T-helper 2 cell treated with Interferon-gamma antibody and Interleukin-4, amounts not matched to agents 5 μg/mL and 100 μg/mL, for 36 hours (primary cell): ENCODE results near the gene CA12.

ENCODE experiments used
- DNase-seq: peaks from one replicate; pipeline ENCODE4 v3.0.0; 2021; ENCODE audit warnings: low spot score
- H3K27ac Mint-ChIP-seq: one replicate; pipeline ENCODE4 v1.8.0; 2021; ENCODE audit warnings: mild to moderate bottlenecking, mixed read lengths
- H3K27me3 Mint-ChIP-seq: one replicate; pipeline ENCODE4 v1.8.0; 2021; ENCODE audit warnings: low read depth, mixed read lengths
- H3K36me3 Mint-ChIP-seq: one replicate; pipeline ENCODE4 v1.8.0; 2021; ENCODE audit warnings: low read depth, mixed read lengths
- H3K4me1 Mint-ChIP-seq: one replicate; pipeline ENCODE4 v1.8.0; 2021; ENCODE audit warnings: low read depth, mixed read lengths
- H3K4me3 Mint-ChIP-seq: one replicate; pipeline ENCODE4 v1.8.0; 2022; ENCODE audit warnings: mild to moderate bottlenecking, moderate library complexity, mixed read lengths
- H3K9me3 Mint-ChIP-seq: one replicate; pipeline ENCODE4 v1.8.0; 2021; ENCODE audit warnings: mixed read lengths

CA12 gene

DNA sequence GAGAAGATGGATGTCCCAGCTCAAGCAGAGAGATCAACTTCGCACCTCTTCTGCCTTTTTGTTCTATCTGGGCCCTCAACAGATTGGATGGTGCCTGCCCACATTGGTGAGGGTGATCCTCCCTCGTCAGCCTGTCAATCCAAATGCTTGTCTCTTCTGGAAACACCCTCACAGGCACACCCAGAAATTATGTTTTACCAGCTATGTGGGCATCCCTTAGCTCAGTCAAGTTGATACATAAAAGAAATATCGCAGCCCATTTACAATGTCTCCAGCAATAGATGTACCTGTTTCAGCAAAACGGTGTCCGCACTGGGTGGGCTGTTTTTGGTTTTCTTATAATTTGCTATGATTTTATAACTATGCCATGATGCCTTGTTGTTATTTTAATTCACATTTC lies 27.5 kb upstream of the CA12 start:
- Mint-ChIP-seq H3K9me3 (no peaks in the 10 kb centered on the region), H3K4me1 (peaks cover 7% of the 10 kb centered on the region), H3K27me3 (no peaks in the 10 kb centered on the region), H3K27ac (no peak overlapping the region), H3K4me3 (no peak overlapping the region), H3K36me3 (no peaks in the 10 kb centered on the region)
- DNase-seq = no peak

DNA sequence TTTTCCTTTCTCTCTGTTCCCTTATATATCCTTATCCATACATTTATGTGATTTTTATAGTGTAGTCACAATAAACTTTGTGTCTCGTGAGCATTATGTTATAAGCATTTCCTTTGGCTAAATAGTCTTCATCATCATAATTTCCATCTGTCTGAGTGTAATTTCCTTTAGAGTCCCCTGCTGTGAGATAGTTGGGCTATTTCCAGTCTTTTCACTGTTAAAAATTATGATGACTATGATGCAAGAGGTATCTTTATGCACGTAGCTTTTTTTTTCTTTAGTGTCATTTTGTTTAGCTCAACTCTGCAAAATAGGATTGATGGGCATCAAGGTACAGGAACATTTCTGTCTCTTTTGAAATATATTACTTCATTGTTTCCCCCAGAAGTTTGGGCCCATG lies 26.9 kb upstream of the CA12 start:
- peaks cover 7% of the 10 kb centered on the region for H3K4me1 Mint-ChIP-seq
- no peaks in the 10 kb centered on the region for H3K27me3 Mint-ChIP-seq
- DNase-seq = no peak
- no peak overlapping the region for H3K27ac Mint-ChIP-seq
- H3K36me3 Mint-ChIP-seq = no peaks in the 10 kb centered on the region
- no peaks in the 10 kb centered on the region for H3K9me3 Mint-ChIP-seq
- no peak overlapping the region for H3K4me3 Mint-ChIP-seq

DNA sequence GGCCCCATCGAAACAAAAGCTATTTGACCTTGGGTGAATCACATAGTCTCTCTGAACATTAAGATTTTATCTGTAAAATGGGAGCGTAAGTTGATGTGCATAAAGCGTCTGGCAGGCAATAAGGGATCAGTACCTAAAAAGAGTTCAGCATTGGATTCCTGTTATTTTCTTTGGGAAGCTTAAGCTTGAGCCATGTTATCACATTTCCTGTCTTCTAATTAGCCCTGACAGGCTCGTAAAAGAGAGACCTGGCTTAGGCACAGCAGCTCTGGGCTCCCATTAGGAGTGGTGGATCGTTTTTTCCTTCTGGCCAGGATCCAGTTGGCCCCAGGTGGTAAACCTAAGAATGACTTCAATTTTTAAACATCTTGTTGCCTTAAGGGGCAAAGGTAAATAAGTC lies 26.0 kb upstream of the CA12 start:
- no peaks in the 10 kb centered on the region for H3K36me3 Mint-ChIP-seq
- H3K9me3 Mint-ChIP-seq = no peaks in the 10 kb centered on the region
- no peaks in the 10 kb centered on the region for H3K27me3 Mint-ChIP-seq
- peaks cover 7% of the 10 kb centered on the region for H3K4me1 Mint-ChIP-seq
- no peak overlapping the region for H3K27ac Mint-ChIP-seq
- no peak overlapping the region for H3K4me3 Mint-ChIP-seq
- no peak for DNase-seq

DNA sequence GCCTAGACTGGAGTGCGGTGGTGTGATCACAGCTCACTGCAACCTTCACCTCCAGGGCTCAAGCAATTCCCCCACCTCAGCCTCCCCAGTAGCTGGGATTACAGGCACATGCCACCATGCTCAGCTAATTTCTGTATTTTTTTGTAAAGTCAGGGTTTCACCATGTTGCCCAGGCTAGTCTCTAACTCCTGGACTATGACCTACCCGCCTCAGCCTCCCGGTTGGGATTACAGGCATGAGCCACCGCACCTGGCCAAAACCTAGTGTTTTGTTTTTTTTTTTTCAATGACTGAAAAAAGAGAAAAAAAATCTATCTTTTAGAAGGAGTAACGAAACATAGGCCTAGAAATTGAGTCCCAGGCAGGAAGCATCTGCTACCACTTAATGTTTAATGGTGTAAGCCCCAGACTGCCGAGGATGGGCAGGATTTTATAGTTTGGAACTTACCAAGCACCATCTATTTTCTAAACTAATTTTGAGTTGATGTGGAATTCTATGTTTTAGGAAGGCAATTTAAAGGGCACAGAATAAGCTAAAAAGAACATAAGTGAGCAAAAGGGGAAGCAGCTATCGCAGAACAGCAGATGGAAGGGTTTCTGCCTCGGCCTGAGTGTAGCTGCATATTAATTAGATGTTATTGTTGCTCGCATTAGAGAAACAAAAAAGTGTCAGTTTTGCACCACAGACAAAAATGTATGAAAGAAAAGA lies 24.2 kb upstream of the CA12 start:
- Mint-ChIP-seq H3K9me3 (no peaks in the 10 kb centered on the region), H3K36me3 (no peaks in the 10 kb centered on the region), H3K27me3 (no peaks in the 10 kb centered on the region), H3K27ac (no peak overlapping the region), H3K4me3 (no peak overlapping the region), H3K4me1 (peaks cover 7% of the 10 kb centered on the region)
- DNase-seq = no peak

DNA sequence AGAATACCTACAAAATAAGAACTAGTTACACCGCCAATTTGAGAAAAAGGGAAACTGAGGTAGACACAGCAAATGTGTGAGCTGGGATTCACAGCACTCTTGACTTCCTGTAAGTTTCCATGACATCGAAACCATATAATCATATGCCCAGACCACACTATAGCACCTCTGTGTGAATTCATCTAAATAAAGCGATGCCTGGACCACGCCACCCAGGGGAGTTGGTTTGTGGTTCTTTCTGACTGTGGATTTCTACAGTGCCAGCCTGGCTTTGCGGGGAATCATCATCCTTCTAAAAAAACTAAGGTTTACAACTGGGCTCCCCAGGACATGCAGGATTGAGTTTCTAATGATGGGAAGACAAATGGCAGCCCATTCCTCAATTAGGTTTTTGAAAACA lies 23.5 kb upstream of the CA12 start:
- H3K9me3 Mint-ChIP-seq = no peaks in the 10 kb centered on the region
- peaks cover 7% of the 10 kb centered on the region for H3K4me1 Mint-ChIP-seq
- H3K27ac Mint-ChIP-seq = no peak overlapping the region
- no peaks in the 10 kb centered on the region for H3K36me3 Mint-ChIP-seq
- no peaks in the 10 kb centered on the region for H3K27me3 Mint-ChIP-seq
- no peak for DNase-seq
- peak overlapping the region; percentile 2 for H3K4me3 Mint-ChIP-seq

DNA sequence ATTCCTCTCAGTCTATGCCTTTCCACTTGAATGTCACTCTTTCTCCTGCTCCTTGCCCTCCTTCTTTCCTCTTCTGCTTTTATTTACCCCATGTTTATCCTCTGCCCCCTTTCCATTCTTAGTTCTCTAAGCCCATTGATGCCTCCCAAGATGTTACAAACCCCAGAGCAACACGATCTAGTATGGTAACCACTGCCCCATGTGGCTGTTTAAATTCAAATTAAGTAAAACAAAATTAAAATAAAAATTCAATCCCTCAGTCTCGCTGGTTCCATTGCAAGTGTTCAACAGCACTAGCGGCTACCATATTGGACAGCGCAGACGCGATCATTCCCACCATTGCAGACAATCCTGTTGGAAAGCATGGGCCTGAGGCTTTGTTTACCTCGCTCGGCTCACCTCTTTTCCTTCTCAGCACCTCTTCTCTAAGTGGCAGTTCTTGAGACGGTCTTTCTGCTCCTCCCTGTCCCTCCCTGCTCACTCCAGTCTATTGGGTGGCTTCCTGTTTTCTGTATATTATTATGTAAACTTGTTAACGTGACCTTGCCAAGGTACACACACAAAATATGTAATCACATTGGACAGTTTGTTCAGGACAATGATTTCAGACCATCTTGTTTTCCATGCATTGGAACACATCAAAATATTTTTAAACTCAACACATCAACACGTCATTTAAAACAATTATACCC lies 21.8 kb upstream of the CA12 start:
- Mint-ChIP-seq H3K36me3 (no peaks in the 10 kb centered on the region), H3K27me3 (no peaks in the 10 kb centered on the region), H3K9me3 (no peaks in the 10 kb centered on the region), H3K4me3 (no peak overlapping the region), H3K27ac (no peak overlapping the region), H3K4me1 (peaks cover 16% of the 10 kb centered on the region)
- no peak for DNase-seq

DNA sequence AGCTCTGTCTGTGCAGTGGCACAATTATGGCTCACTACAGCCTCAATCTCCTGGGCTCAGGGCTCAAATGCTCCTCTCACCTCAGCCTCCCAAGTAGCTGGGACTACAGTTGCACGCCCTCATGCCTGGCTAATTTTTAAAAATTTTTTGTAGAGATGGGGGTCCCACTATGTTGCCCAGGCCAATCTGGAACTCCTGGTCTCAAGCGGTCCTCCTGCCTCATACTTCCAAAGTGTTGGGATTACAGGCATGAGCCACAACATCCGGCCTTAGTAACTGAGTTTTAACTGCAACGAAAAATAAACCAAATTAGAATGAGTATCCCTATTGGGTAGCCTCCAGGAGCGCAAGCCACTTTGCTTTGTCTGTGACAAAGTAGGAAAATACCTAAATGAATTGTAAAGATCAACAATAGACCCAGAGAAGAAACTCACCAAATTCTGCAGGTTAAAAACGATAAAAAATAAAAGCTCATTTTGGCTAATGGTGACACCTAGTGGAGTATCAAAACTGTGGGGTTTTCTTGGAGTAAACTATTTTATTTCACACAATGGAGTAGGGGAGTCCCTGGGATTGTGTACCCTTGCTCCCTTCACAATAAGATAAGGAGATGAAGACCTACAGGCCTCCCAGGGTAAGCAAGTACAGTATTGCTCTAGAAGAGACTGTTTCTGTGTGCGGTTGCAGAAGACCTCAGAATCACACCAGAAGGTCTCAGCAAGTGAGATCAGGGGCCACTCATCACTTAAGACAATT lies 21.0 kb upstream of the CA12 start:
- no peak for DNase-seq
- Mint-ChIP-seq H3K36me3 (no peaks in the 10 kb centered on the region), H3K9me3 (no peaks in the 10 kb centered on the region), H3K27ac (no peak overlapping the region), H3K4me3 (no peak overlapping the region), H3K4me1 (peaks cover 18% of the 10 kb centered on the region), H3K27me3 (no peaks in the 10 kb centered on the region)

DNA sequence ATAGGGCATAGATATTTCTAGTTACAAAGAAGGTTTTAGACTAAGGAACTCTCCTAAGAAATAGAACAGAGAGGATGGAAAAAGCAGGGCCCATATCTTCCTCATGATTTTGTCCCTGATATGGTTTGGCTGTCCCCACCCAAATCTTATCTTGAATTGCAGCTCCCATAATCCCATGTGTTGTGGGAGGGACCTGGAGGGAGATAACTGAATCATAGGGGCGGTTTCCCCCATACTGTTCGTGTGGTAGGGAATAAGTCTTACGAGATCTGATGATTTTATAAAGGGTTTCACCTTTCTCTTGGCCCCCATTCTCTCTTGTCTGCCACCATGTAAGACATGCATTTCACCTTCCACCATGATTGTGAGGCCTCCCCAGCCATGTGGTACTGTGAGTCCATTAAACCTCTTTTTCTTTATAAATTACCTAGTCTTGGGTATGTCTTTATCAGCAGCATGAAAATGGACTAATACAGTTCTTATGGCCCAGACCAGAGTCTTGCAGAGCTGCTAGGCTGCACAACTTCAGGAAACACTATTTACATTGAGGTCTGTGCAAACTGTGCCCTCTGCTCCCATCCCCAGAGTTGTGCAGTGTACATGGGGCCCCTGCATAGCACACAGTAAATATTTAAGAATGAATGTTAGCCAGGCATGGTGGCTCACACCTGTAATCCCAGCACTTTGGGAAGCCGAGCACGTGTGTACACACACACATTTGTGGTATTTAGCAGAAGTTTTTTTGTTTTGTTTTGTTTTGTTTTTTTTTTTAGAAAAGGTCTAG lies 20.3 kb upstream of the CA12 start:
- no peaks in the 10 kb centered on the region for H3K36me3 Mint-ChIP-seq
- H3K4me3 Mint-ChIP-seq = no peak overlapping the region
- peaks cover 20% of the 10 kb centered on the region for H3K4me1 Mint-ChIP-seq
- no peak for DNase-seq
- no peaks in the 10 kb centered on the region for H3K27me3 Mint-ChIP-seq
- H3K27ac Mint-ChIP-seq = no peak overlapping the region
- H3K9me3 Mint-ChIP-seq = no peaks in the 10 kb centered on the region

DNA sequence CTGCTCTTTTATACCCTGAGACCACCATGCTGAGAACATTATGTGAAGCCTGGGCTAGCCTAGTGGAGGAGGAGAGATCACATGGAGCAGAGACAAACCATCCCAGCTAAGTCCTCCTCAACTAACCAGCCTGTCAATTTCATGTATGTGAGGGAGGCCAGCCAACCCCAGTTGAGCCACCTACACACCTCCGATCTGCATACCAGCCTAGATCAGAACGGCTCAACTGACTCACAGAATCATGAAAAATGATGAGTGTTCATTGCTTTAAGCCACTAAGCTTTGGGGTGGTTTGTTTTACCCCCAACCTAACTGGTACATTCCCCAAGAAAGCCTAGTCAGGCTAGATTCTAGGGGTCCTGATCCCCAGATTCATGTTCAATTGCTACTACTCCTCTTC lies 19.4 kb upstream of the CA12 start:
- Mint-ChIP-seq H3K27me3 (no peaks in the 10 kb centered on the region), H3K27ac (no peak overlapping the region), H3K9me3 (no peaks in the 10 kb centered on the region), H3K4me3 (no peak overlapping the region), H3K36me3 (no peaks in the 10 kb centered on the region), H3K4me1 (peaks cover 20% of the 10 kb centered on the region)
- peak; percentile 45 for DNase-seq

DNA sequence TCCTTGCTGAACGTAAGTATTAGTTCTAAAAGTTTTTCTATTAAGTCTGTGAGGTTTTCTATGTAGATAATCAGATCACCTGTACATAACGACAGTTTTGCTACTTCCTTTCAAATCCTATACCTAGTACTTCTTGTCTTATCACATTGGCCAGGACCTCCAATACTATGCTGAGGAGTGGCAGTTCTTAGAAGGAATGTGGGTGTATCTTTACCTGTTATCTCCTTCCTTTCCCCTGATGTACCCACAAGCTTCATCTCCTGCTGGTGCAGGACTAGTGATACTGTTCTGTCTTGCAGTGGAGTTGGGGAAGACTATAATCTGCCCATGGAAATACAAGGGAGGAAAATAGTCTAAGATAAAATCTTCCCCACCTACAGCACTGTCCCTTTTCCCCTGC lies 16.8 kb upstream of the CA12 start:
- Mint-ChIP-seq H3K27ac (no peak overlapping the region), H3K27me3 (no peaks in the 10 kb centered on the region), H3K36me3 (no peaks in the 10 kb centered on the region), H3K4me3 (no peak overlapping the region), H3K4me1 (peaks cover 21% of the 10 kb centered on the region), H3K9me3 (no peaks in the 10 kb centered on the region)
- DNase-seq = no peak

DNA sequence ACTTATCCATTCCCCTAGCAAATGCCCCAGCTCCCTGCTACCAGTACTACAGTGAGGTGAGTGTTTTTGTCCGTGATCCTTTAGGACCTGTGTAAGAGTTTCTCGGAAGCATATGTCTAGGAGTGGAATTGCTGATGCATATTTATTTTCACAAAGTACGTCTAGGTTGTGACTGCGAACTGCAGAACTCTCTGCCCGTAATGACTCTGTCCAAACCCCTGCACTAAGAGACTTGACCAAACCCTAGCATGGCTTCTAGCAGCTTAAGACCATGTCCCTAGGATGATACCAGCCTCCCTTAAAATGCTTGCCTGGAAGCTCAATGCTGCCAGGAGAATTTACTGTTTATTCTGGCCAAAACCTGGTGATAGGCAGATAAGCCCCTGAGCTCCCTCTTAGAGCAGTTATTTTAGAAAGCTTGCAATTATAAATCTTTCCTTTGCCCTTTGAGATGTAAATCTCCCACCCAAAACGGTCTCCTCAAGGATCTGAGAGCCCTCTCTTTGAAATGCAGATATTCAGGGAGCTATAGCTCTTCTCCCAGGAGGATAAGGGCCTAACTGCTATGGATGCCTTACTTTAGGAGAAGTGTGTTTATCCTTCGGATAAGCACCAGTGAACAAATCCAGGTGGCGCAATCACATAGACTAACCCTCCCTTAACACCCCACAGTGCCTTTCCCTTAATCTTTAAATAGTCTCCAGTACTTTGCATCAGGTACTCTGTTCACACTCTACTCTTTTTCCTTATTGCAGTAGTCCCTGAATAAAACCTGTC lies 14.7 kb upstream of the CA12 start:
- Mint-ChIP-seq H3K27ac (no peak overlapping the region), H3K36me3 (no peaks in the 10 kb centered on the region), H3K27me3 (peaks cover 2% of the 10 kb centered on the region), H3K4me1 (peaks cover 30% of the 10 kb centered on the region), H3K4me3 (no peak overlapping the region), H3K9me3 (no peaks in the 10 kb centered on the region)
- no peak for DNase-seq

DNA sequence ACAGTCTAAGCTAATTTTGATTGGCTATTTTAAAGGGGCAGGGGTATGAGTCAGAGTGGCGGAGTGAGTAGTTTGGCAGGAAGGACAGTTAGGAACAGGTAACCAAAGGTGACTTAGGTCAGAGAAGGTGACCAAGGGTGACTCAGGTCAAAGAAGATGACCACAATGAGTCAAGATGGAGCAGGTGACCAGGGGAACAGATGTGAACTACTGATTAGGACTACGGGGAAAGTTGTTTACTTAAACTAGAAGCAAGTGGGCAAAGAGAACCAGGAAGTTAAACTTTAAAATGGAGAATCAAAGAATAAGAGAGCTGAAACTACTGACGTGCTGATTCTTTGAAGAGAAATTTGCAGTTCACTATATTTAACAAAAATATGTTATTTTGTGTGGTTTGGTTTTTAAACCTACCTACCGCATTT lies 14.1 kb upstream of the CA12 start:
- DNase-seq = no peak
- no peak overlapping the region for H3K27ac Mint-ChIP-seq

DNA sequence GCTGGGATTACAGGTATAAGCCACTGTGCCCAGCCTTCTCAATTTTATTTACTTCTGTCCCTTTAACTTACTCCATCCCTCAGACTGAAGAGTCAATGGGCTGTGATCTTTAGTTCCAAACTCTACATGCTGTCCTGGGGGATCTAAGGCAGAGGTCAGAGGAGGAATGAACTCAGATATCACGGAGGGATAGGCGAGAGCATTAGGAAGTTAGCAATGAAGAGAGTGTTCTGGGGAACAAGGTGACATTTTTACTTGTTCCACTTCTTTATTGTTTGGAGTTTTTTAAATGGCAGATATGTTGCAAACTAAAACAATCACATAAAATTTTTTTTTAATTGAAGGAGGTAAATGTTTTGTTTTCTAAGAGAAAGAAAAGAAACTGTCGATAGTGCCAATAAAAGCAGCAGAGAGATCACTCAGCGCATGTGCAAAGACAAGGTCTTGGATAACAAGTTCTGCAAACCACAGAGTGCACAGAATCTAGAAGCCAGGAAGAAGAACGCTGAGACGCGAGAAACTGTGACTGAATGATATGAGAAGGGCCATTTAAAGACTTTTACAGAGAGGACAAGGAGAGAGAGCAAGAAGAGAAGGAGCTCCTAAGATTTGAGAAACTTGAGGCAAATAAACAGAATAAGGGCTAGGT lies 10.8 kb upstream of the CA12 start:
- H3K27me3 Mint-ChIP-seq = peaks cover 10% of the 10 kb centered on the region
- H3K36me3 Mint-ChIP-seq = no peaks in the 10 kb centered on the region
- peak overlapping the region; percentile 44 for H3K4me3 Mint-ChIP-seq
- DNase-seq = no peak
- peak overlapping the region; percentile 5 for H3K27ac Mint-ChIP-seq
- no peaks in the 10 kb centered on the region for H3K9me3 Mint-ChIP-seq
- peaks cover 19% of the 10 kb centered on the region for H3K4me1 Mint-ChIP-seq

More for the DNA sequence above, 14.1 kb upstream of the CA12 start:
- Mint-ChIP-seq H3K4me1 (peaks cover 30% of the 10 kb centered on the region), H3K27me3 (peaks cover 2% of the 10 kb centered on the region), H3K9me3 (no peaks in the 10 kb centered on the region), H3K36me3 (no peaks in the 10 kb centered on the region), H3K4me3 (no peak overlapping the region)
